GM18870 (cell line): ENCODE results near the gene SQOR.

Experiments
- ATAC-seq: cut with Tn5 transposase; IDR thresholded peaks from one replicate; pipeline ENCODE4 v1.9.1; 2021; ENCODE audit warnings: moderate library complexity; ENCODE audit not compliant: unreplicated experiment

The SQOR gene

GRCh38 chr15:45704329-45705249 lies 69.8 kb downstream of the SQOR start:
- no peak for ATAC-seq

GRCh38 chr15:45705510-45706473 lies 71.0 kb downstream of the SQOR start:
- ATAC-seq: peak; percentile 80

- no peak for ATAC-seq
These were observed 75.8 kb downstream of the SQOR start for GRCh38 chr15:45710657-45711056.

- ATAC-seq: peak; percentile 63
These were observed 80.0 kb downstream of the SQOR start for GRCh38 chr15:45714590-45715488.

GRCh38 chr15:45715528-45715927 lies 80.7 kb downstream of the SQOR start:
- ATAC-seq: no peak

- ATAC-seq: no peak
These were observed 84.7 kb downstream of the SQOR start for GRCh38 chr15:45719490-45719889.

- no peak for ATAC-seq
These were observed 85.4 kb downstream of the SQOR start for GRCh38 chr15:45720183-45720582.

GRCh38 chr15:45728641-45729040 lies 93.8 kb downstream of the SQOR start:
- no peak for ATAC-seq

- ATAC-seq: no peak
These were observed 94.3 kb downstream of the SQOR start for GRCh38 chr15:45729141-45729540.

- ATAC-seq: no peak
These were observed 96.5 kb downstream of the SQOR start for GRCh38 chr15:45731343-45731742.

- ATAC-seq: no peak
These were observed 97.8 kb downstream of the SQOR start for GRCh38 chr15:45732662-45733061.

- ATAC-seq: no peak
These were observed 99.5 kb downstream of the SQOR start for GRCh38 chr15:45734260-45734711.
